HG03159 (cell line): ENCODE measurements around the gene KSR2.

ENCODE experiments used
- ATAC-seq: cut with Tn5 transposase; IDR thresholded peaks from one replicate; pipeline ENCODE4 v1.9.1; 2021; ENCODE audit warnings: mild to moderate bottlenecking, moderate library complexity; ENCODE audit not compliant: unreplicated experiment

KSR2 gene

GRCh38 chr12:117473856-117474255, 494.9 kb downstream of the KSR2 start:
- no peak for ATAC-seq

- ATAC-seq, result no peak
Observed at GRCh38 chr12:117472983-117473382, 495.8 kb downstream of the KSR2 start.

- no peak for ATAC-seq
Observed at GRCh38 chr12:117470804-117471203, 498.0 kb downstream of the KSR2 start.

- no peak for ATAC-seq
Observed at GRCh38 chr12:117469883-117470483, 498.8 kb downstream of the KSR2 start.

- ATAC-seq, result no peak
Observed at GRCh38 chr12:117468016-117468415, 500.8 kb downstream of the KSR2 start.

- ATAC-seq, result no peak
Observed at GRCh38 chr12:117467588-117467987, 501.2 kb downstream of the KSR2 start.

- ATAC-seq, result no peak
Observed at GRCh38 chr12:117466677-117467362, 502.0 kb downstream of the KSR2 start.

- no peak for ATAC-seq
Observed at GRCh38 chr12:117461732-117462131, 507.1 kb downstream of the KSR2 start.

GRCh38 chr12:117459229-117459628, 509.6 kb downstream of the KSR2 start:
- ATAC-seq, result no peak

- ATAC-seq, result no peak
Observed at GRCh38 chr12:117457189-117457588, 511.6 kb downstream of the KSR2 start.

GRCh38 chr12:117456076-117456475, 512.7 kb downstream of the KSR2 start:
- ATAC-seq, result no peak

- ATAC-seq, result no peak
Observed at GRCh38 chr12:117453961-117454360, 514.8 kb downstream of the KSR2 start.

GRCh38 chr12:117452112-117452511, 516.7 kb downstream of the KSR2 start:
- ATAC-seq, result no peak

GRCh38 chr12:117450209-117450608, 518.6 kb downstream of the KSR2 start:
- no peak for ATAC-seq

GRCh38 chr12:117447665-117448366, 521.0 kb downstream of the KSR2 start:
- ATAC-seq, result no peak

GRCh38 chr12:117444781-117445180, 524.0 kb downstream of the KSR2 start:
- ATAC-seq, result no peak

- ATAC-seq, result no peak
Observed at GRCh38 chr12:117441751-117442150, 527.0 kb downstream of the KSR2 start.

- no peak for ATAC-seq
Observed at GRCh38 chr12:117440384-117440783, 528.4 kb downstream of the KSR2 start.

GRCh38 chr12:117439531-117440001, 529.2 kb downstream of the KSR2 start:
- ATAC-seq, result no peak

GRCh38 chr12:117438809-117439208, 530.0 kb downstream of the KSR2 start:
- ATAC-seq, result no peak

GRCh38 chr12:117437516-117438255, 531.1 kb downstream of the KSR2 start:
- no peak for ATAC-seq
